ENCODE measurements around the gene CFAP90.

Gene CFAP90

DNA sequence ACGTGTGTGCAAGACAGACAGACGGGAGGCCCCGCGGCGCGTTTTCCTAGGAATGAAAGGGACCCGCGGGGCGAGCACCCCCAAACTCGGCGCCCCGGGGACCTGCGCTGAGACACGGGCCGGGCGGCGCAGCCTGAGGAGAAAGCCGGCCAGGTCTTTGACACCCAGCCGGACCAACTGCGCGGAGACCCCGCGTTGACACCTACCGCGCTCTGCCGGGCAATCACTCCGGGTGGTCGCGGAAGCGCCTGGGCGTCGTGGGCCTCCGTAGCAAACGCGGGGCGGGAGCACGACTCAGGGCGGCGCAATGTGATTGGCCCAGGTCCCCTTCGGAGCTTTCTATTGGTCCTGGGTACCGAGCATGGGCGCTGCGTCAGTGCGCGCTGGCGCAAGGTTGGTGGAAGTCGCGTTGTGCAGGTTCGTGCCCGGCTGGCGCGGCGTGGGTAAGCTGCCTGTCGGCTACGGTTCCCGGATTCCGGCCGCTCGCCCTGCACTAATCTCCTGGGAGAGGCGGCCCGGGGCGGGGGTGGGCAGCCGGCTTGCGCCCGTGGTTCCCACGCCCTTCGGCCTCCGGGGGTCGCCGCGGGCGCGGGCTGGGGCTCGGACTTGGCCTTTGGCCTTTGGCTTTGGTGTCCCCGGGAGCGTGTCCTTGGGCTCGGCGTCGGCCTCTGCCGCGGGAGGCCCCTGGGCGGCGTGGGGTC is 18.0 kb upstream of the CFAP90 start, which contains the start of the genes FASTKD3 and MTRR:
FASTKD3 (minus strand) TSS at position 259 of the 701 bp plus-strand sequence. CDS start 948 bp downstream, outside the sequence.
MTRR (plus strand) TSS at position 376 of the 701 bp plus-strand sequence. CDS start 1,647 bp downstream, outside the sequence.
- DNase-seq (ENCODE audit: low read depth): peak; percentile 88
- TF ChIP-seq, protein P1, sequence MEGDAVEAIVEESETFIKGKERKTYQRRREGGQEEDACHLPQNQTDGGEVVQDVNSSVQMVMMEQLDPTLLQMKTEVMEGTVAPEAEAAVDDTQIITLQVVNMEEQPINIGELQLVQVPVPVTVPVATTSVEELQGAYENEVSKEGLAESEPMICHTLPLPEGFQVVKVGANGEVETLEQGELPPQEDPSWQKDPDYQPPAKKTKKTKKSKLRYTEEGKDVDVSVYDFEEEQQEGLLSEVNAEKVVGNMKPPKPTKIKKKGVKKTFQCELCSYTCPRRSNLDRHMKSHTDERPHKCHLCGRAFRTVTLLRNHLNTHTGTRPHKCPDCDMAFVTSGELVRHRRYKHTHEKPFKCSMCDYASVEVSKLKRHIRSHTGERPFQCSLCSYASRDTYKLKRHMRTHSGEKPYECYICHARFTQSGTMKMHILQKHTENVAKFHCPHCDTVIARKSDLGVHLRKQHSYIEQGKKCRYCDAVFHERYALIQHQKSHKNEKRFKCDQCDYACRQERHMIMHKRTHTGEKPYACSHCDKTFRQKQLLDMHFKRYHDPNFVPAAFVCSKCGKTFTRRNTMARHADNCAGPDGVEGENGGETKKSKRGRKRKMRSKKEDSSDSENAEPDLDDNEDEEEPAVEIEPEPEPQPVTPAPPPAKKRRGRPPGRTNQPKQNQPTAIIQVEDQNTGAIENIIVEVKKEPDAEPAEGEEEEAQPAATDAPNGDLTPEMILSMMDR (conservative IDR thresholded peaks at IDR 0.05; ENCODE audit: low read length): no peak
- H3K4me3 ChIP-seq (ENCODE audit: low read length): peak within 1 kb of the TSS; percentile 80

DNA sequence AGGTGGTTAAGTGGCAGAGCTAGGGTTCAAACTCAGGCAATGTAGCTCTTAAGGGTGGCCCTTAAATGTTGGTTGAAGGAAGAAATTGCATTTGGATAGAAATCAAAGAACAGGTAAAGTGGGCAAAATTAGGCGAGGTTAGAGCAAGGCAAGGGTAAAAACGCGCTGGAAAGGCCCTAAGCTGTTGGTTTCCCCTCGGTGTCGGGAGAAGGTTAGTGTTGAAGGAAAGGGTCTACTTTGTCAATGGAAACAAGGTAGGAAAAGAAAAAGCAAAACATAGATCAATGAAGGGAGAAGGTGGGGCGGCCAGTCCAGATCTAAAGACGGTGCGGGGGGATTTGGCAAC is 17.5 kb upstream of the CFAP90 start:
- H3K4me3 ChIP-seq (ENCODE audit: low read length): peak overlapping the region; percentile 80
- TF ChIP-seq, protein P1 (conservative IDR thresholded peaks at IDR 0.05; ENCODE audit: low read length): no peak
- DNase-seq (ENCODE audit: low read depth): no peak

DNA sequence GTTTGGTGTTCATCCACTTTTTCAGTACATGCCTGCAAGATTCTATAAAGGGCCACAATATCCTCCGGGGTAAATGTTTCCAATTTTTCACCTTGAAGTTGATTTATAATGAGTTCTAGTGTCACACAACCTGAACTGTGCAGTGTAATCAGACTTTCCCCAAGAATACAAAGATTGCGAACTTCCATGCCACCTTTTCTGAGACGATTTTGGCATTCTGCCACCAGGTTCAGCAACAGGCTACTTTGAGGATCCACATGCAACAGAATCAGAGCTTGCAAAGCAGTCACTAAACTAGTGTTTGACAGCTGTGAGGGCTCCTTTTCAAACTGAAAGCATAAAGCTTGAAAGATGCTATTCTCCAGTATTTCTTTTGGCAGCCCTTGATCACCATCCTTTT is 16.3 kb upstream of the CFAP90 start:
- H3K4me3 ChIP-seq (ENCODE audit: low read length): no peak overlapping the region; the same call in 1 of the 2 replicates
- no peak for DNase-seq (ENCODE audit: low read depth)
- TF ChIP-seq, protein P1 (conservative IDR thresholded peaks at IDR 0.05; ENCODE audit: low read length): no peak

DNA sequence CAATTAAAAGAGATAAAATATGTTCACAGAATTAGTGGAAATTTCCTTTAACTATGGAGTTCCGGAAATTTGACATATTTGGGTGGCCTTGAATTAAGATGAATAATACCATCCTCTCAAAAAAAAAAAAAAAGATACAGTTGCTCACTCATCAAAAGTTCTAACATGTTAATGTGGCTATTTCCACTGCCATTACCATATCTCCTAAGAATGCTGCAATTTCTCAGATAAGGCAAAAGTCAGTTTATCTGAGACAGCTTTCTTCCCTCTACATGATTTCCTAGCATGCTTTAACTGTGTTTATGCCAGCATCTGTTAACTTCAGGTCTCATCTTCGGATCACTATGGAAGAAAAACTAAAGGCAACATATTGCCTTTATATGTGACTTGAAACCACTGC is 15.3 kb upstream of the CFAP90 start:
- TF ChIP-seq, protein P1 (conservative IDR thresholded peaks at IDR 0.05; ENCODE audit: low read length): no peak
- no peak overlapping the region for H3K4me3 ChIP-seq (ENCODE audit: low read length)
- DNase-seq (ENCODE audit: low read depth): no peak

DNA sequence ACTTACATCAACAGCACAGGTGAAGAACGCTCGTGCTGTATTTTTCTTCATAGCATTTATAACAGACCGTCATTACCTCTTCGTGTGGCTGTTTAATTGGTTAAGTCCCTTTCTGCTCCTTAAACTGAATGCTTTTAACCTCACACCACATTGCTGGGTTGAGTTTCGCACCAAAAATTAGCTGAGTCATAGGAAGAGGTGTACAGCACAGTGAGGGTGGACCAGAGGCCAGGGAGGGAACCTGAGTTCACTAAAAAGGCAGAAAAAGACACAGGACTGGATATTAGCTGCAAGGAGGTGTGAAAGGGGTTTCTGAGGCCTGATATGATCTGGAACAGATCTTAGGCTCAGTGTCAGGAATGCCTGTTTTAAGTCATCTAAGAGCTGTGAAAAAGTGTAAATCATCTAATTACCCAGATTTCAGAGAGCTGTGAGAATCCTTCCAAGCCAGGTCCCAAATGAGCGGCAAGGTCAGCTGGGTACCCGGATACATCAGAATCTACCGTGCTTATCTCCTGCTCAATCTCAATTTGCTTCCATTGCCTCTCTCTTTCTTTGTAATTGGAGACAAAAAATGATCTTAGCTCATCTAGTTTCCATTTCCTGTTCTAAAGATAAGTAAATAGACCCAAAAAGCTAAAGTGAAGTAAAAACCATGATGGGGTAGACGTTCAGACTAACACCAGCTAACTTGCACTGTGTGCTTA is 7.1 kb upstream of the CFAP90 start:
- TF ChIP-seq, protein P1 (conservative IDR thresholded peaks at IDR 0.05; ENCODE audit: low read length): no peak
- no peak overlapping the region for H3K4me3 ChIP-seq (ENCODE audit: low read length)
- DNase-seq (ENCODE audit: low read depth): no peak

DNA sequence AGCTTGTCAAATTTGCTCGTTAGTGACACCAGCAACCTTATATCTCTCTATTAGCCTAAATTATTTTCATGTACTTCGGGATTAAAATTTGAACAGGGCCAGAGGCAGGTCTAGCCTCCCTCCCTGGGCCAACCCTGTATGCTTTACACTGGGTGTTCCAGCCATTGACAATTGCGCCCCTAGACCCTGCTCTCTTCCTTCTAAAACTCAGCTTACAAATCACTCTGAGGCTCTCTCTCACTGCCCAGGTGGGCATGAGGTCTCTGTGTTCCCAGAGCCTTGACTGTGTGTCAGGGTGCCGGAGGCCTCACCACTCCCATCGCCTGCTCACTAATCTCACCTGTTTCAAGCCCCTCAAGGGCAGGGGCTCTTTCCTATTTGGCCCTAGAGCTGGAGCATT is 6.4 kb upstream of the CFAP90 start:
- no peak for DNase-seq (ENCODE audit: low read depth)
- no peak overlapping the region for H3K4me3 ChIP-seq (ENCODE audit: low read length)
- TF ChIP-seq, protein P1 (conservative IDR thresholded peaks at IDR 0.05; ENCODE audit: low read length): no peak

DNA sequence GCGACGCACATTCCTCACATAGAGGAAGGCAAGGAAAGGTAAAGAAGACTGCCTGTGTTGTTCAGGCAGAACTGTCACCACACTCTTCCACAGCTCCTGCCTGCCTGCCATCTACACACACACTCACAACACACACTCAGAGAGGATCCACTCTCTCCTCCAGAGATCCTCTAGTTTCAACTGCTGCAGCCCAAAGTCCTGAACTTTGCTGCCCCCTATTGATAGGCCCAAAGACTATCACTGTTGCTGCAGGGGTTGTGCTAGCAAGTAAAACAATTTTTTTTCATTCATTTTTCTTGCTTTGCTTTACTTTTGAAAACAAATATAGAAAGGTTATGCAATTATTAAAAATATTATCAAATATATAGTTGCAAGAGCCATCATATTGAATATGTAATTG is 5.9 kb upstream of the CFAP90 start:
- DNase-seq (ENCODE audit: low read depth): peak; percentile 28
- no peak overlapping the region for H3K4me3 ChIP-seq (ENCODE audit: low read length)
- TF ChIP-seq, protein P1 (conservative IDR thresholded peaks at IDR 0.05; ENCODE audit: low read length): peak; percentile 54

All from AG10803 (cell line).